ENCODE data around the gene LSM4. TPM values are rescaled to one million over a fixed set of nuclear protein-coding genes. Genes with fewer than 3 reads are reported as not detected.

The LSM4 gene
- total and polyA plus RNA-seq, 2 donors (not counting 3 experiments of a cell fraction or from before 2014, with no cell fraction given) = 118 to 119 TPM

DNA sequence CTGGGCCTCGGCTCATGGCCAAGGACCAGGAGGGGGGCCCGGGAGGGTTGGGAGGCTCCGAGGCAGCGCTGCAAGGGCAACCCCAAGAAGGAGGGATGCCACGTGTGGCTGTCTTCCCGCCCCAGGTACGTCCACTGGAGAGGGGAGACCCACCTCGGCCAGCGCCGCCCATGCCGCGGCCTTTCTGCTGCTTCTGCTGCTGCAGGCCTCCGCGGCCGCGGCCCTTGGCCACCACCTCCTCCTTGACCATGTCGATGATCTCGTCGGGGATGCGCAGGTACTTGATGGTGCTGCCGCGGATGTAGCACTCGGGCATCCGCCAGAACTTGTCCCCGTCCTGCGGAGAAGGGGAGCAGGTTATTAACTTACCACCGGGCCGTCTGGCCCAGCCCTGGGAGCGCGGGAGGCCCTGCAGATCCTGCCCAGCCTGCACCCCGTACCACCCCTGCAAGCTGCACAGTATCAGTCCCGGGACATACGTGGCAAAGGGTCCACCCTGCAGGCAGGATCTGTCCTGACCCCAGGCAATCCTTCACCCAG, 13.3 kb downstream of the LSM4 start:
- no peak overlapping the region for H3K9ac ChIP-seq (replicated peaks; ENCODE audit: extremely low read depth, insufficient read depth, low read length)
- H3K9me1 ChIP-seq (replicated peaks; ENCODE audit: control insufficient read depth, extremely low read depth, insufficient read depth, low read length) = no peaks in the 10 kb centered on the region
- BruUV-seq (replicated peaks) = no TSS peak
- H3K79me2 ChIP-seq (ENCODE audit: control insufficient read depth, insufficient read depth, low read length) = no peaks in the 10 kb centered on the region
- H3K9me3 ChIP-seq (replicated peaks; ENCODE audit: control insufficient read depth, insufficient read depth, low read length) = no peaks in the 10 kb centered on the region
- no peak overlapping the region for H3K4me3 ChIP-seq (replicated peaks in 1 of 3; ENCODE audit: insufficient read depth in 1 of 3, low read depth in 1 of 3, low read length in 3 of 3)
- peaks cover 0 to 15% of the 10 kb centered on the region in 2 experiments for H3K36me3 ChIP-seq (ENCODE audit: control insufficient read depth in 2 of 2, extremely low read depth in 1 of 2, insufficient read depth in 2 of 2, low read length in 2 of 2)
- dilution Hi-C loops (cut with MboI; ENCODE audit: extremely low pct_ligation_motif_present, low sequenced_read_pairs) = no loop called here
- DNase-seq (ENCODE audit: low read depth, low spot score) = no peak
- ChIA-PET POLR2A (interaction anchor here (0.6 kb wide), 1 partner anchor 26 kb away, joined by 4 read pairs; no protein-coding TSS in a partner anchor), CTCF (interaction anchor here (1.0 to 1.9 kb wide), 3 partner anchors 13 to 30 kb away, joined by 4 to 11 read pairs (median 6); partner anchors contain the start of gene LSM4)
- no peak overlapping the region for H3K27ac ChIP-seq (ENCODE audit: insufficient read depth, low read depth, low read length)
- H3K4me2 ChIP-seq (ENCODE audit: insufficient read depth, low read length) = no peak overlapping the region
- TF ChIP-seq MYC (IDR thresholded peaks at IDR 0.05; ENCODE audit: low read depth, low read length) = no peak
- no peak for TF ChIP-seq CTCF (IDR thresholded peaks at IDR 0.05; ENCODE audit: extremely low read depth in 1 of 2, insufficient read depth in 1 of 2, low read depth in 1 of 2, low read length in 2 of 2)
- TF ChIP-seq POLR2AphosphoS5 (IDR thresholded peaks at IDR 0.05; ENCODE audit: insufficient read depth, low read depth, low read length) = no peak
- TF ChIP-seq JUN (IDR thresholded peaks at IDR 0.05; ENCODE audit: borderline replicate concordance, insufficient read depth, insufficient read length, low read depth) = no peak
- H2AFZ ChIP-seq (ENCODE audit: low read depth, low read length) = no peak overlapping the region
- FAIRE-seq = no peak
- intact Hi-C loops (cut with micrococcal nuclease) = no loop called here
- H3K27me3 ChIP-seq (ENCODE audit: control insufficient read depth in 2 of 2, insufficient read depth in 2 of 2, low read length in 2 of 2) = no peaks in the 10 kb centered on the region
- peaks cover 10% of the 10 kb centered on the region for H3K4me1 ChIP-seq (ENCODE audit: control insufficient read depth, extremely low read depth, insufficient read depth, low read length)
- no peaks in the 10 kb centered on the region for H4K20me1 ChIP-seq (replicated peaks; ENCODE audit: control insufficient read depth, extremely low read depth, insufficient read depth, low read length)

GRCh38 chr19:18308948-18309325, 13.9 kb downstream of the LSM4 start:
- H3K4me3 ChIP-seq (replicated peaks in 1 of 3; ENCODE audit: insufficient read depth in 1 of 3, low read depth in 1 of 3, low read length in 3 of 3) = no peak overlapping the region
- BruUV-seq (replicated peaks) = no TSS peak
- no peak overlapping the region for H3K27ac ChIP-seq (ENCODE audit: insufficient read depth, low read depth, low read length)
- H3K36me3 ChIP-seq (ENCODE audit: control insufficient read depth in 2 of 2, extremely low read depth in 1 of 2, insufficient read depth in 2 of 2, low read length in 2 of 2) = peaks cover 0 to 15% of the 10 kb centered on the region in 2 experiments
- H3K4me1 ChIP-seq (ENCODE audit: control insufficient read depth, extremely low read depth, insufficient read depth, low read length) = peaks cover 13% of the 10 kb centered on the region
- H2AFZ ChIP-seq (ENCODE audit: low read depth, low read length) = no peak overlapping the region
- no peaks in the 10 kb centered on the region for H3K9me1 ChIP-seq (replicated peaks; ENCODE audit: control insufficient read depth, extremely low read depth, insufficient read depth, low read length)
- ChIA-PET CTCF (interaction anchor here (1.8 to 1.9 kb wide), 2 partner anchors 19 to 29 kb away, joined by 6 to 11 read pairs; no protein-coding TSS in a partner anchor), POLR2A (interaction anchor here (0.6 kb wide), 1 partner anchor 25 kb away, joined by 4 read pairs; no protein-coding TSS in a partner anchor)
- no peaks in the 10 kb centered on the region for H3K79me2 ChIP-seq (ENCODE audit: control insufficient read depth, insufficient read depth, low read length)
- intact Hi-C loops (cut with micrococcal nuclease) = no loop called here
- dilution Hi-C loops (cut with MboI; ENCODE audit: extremely low pct_ligation_motif_present, low sequenced_read_pairs) = no loop called here
- H3K9me3 ChIP-seq (replicated peaks; ENCODE audit: control insufficient read depth, insufficient read depth, low read length) = no peaks in the 10 kb centered on the region
- no peak overlapping the region for H3K4me2 ChIP-seq (ENCODE audit: insufficient read depth, low read length)
- no peaks in the 10 kb centered on the region for H4K20me1 ChIP-seq (replicated peaks; ENCODE audit: control insufficient read depth, extremely low read depth, insufficient read depth, low read length)
- TF ChIP-seq GATA2 (IDR thresholded peaks at IDR 0.05; ENCODE audit: insufficient read depth, insufficient read length, low read depth, low read length) (no peak), MYC (IDR thresholded peaks at IDR 0.05; ENCODE audit: low read depth, low read length) (no peak), EZH2 (IDR thresholded peaks at IDR 0.05; ENCODE audit: borderline replicate concordance, low read depth, low read length, severe bottlenecking) (no peak), CTCF (IDR thresholded peaks at IDR 0.05; ENCODE audit: extremely low read depth in 1 of 2, insufficient read depth in 1 of 2, low read depth in 1 of 2, low read length in 2 of 2) (no peak), POLR2AphosphoS5 (IDR thresholded peaks at IDR 0.05; ENCODE audit: insufficient read depth, low read depth, low read length) (no peak), FOS (IDR thresholded peaks at IDR 0.05; ENCODE audit: borderline replicate concordance, insufficient read depth, low read length) (no peak), MAX (IDR thresholded peaks at IDR 0.05; ENCODE audit: insufficient read depth, insufficient read length) (no peak), POLR2A (IDR thresholded peaks at IDR 0.05; ENCODE audit: low read depth, low read length) (no peak), JUN (IDR thresholded peaks at IDR 0.05; ENCODE audit: borderline replicate concordance, insufficient read depth, insufficient read length, low read depth) (no peak)
- H3K9ac ChIP-seq (replicated peaks; ENCODE audit: extremely low read depth, insufficient read depth, low read length) = no peak overlapping the region
- DNase-seq (ENCODE audit: low read depth, low spot score) (no peak), FAIRE-seq (no peak)
- no peaks in the 10 kb centered on the region for H3K27me3 ChIP-seq (ENCODE audit: control insufficient read depth in 2 of 2, insufficient read depth in 2 of 2, low read length in 2 of 2)
